Gastroesophageal sphincter (tissue), 4 donors: ENCODE results near the gene KCNC4. TPM values are rescaled to one million over a fixed set of nuclear protein-coding genes. Genes with fewer than 3 reads are reported as not detected.

ENCODE experiments used
- ATAC-seq: fragments of 150-250 bp; one replicate; pipeline ENCODE4 v1.9.1; 2016; ENCODE audit warnings: mild to moderate bottlenecking, moderate library complexity
- H3K27ac ChIP-seq, 4 donors: fragments of 200-600 bp; sonication (generic) in 3 of 4; 1 replicate in 3 of 4; 2 replicates in 1 of 4; pipeline ENCODE4 v1.5.1; 2016 to 2019
- H3K27me3 ChIP-seq: fragments of 200-600 bp; sonication (generic); one replicate; pipeline ENCODE4 v1.5.1; 2019
- H3K36me3 ChIP-seq, 2 donors: fragments of 200-600 bp; sonication (generic); one replicate each; pipeline ENCODE4 v1.5.1; 2019; ENCODE audit warnings: control low read depth in 1 of 2
- H3K4me1 ChIP-seq, 3 donors: fragments of 200-600 bp; sonication (generic); 1 replicate in 2 of 3; 2 replicates in 1 of 3; pipeline ENCODE4 v1.5.1; 2016 to 2019; ENCODE audit warnings: control low read depth in 2 of 3
- H3K4me3 ChIP-seq, 2 donors: fragments of 200-600 bp; sonication (generic); one replicate each; pipeline ENCODE4 v1.5.1; 2019; ENCODE audit warnings: mild to moderate bottlenecking in 1 of 2, moderate library complexity in 1 of 2
- H3K9me3 ChIP-seq, 3 donors: fragments of 200-600 bp; sonication (generic); one replicate each; pipeline ENCODE4 v1.5.1; 2017 to 2019; ENCODE audit warnings: control low read depth in 2 of 3
- EP300 ChIP-seq: sonication (generic); formaldehyde crosslinking; IDR thresholded peaks from one replicate; pipeline ENCODE4 v1.6.1; 2017; ENCODE audit warnings: antibody characterized with exemption, mild to moderate bottlenecking
- POLR2A ChIP-seq, 2 donors: fragments of 450-650 bp; IDR thresholded peaks; one replicate each; pipeline ENCODE4 v1.6.1; 2017; ENCODE audit warnings: antibody characterized with exemption in 2 of 2, mild to moderate bottlenecking in 2 of 2, moderate library complexity in 1 of 2
- POLR2AphosphoS5 ChIP-seq: sonication (generic); formaldehyde crosslinking; IDR thresholded peaks from one replicate; pipeline ENCODE4 v1.6.1; 2017; ENCODE audit warnings: antibody characterized with exemption
- WGBS, 2 donors: methylation state at CpG; one replicate each; pipeline ENCODE4 v1.1.5; 2018; ENCODE audit warnings: low coverage in 1 of 2; 5-methylcytosine and 5-hydroxymethylcytosine counted together
- small RNA-seq, 4 donors: library from RNA; depleted of rRNA; stranded (forward); fragments of <200 nt; gene quantifications; one replicate each; pipeline ENCODE3, GENCODE V24; 2016
- total RNA-seq, 4 donors: library from RNA; depleted of rRNA; stranded (reverse); fragments of >200 nt; gene quantifications; one replicate each; pipeline ENCODE4 v1.1.0, GENCODE V29; 2016
- TF ChIP-seq, protein P1 (sequence below), 4 experiments: fragments of 200-600 bp in 2 of 4; fragments of 450-650 bp in 2 of 4; sonication (generic) in 1 of 4; IDR thresholded peaks; one replicate each; pipeline ENCODE4 v1.5.1; 2017 to 2019; ENCODE audit warnings: antibody characterized with exemption in 4 of 4, mild to moderate bottlenecking in 2 of 4, moderate library complexity in 2 of 4

KCNC4 gene
- total RNA-seq, 4 donors from 2014 or later, result 9.0 to 16.0 (median 13.4) TPM

DNA sequence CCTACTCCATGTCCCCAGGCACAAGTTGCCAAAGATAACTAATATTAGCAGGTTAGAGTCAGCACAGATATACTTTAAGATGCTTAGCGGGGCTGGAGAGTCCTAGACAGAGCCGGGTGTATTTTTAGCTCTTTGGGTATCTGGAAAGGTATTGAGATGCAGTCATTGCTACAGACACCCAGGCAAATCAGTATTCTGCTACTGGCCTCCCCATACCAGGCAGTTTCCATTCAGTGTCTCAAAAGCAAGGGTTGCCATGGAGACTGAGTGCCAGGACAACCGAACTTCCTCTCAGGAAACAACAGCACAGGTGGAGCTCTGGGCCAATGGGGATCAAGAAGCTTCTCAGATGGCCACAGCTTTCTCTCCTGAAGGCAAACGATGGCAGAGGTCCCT is 45.3 kb downstream of the KCNC4 start:
- 78 to 80% methylated on average over 2 to 3 of the region's 4 CpGs for WGBS, 2 donors
- ATAC-seq, result no peak
- Histone ChIP-seq H3K27me3 (peaks cover 8% of the 10 kb centered on the region), H3K36me3 (no peaks in the 10 kb centered on the region), H3K4me1 (no peaks in the 10 kb centered on the region), H3K9me3 (no peaks in the 10 kb centered on the region), H3K4me3 (no peak overlapping the region), H3K27ac (no peak overlapping the region)
- no peak for TF ChIP-seq POLR2A (IDR thresholded peaks at IDR 0.05)
- no peak for TF ChIP-seq EP300
- TF ChIP-seq, protein P1, sequence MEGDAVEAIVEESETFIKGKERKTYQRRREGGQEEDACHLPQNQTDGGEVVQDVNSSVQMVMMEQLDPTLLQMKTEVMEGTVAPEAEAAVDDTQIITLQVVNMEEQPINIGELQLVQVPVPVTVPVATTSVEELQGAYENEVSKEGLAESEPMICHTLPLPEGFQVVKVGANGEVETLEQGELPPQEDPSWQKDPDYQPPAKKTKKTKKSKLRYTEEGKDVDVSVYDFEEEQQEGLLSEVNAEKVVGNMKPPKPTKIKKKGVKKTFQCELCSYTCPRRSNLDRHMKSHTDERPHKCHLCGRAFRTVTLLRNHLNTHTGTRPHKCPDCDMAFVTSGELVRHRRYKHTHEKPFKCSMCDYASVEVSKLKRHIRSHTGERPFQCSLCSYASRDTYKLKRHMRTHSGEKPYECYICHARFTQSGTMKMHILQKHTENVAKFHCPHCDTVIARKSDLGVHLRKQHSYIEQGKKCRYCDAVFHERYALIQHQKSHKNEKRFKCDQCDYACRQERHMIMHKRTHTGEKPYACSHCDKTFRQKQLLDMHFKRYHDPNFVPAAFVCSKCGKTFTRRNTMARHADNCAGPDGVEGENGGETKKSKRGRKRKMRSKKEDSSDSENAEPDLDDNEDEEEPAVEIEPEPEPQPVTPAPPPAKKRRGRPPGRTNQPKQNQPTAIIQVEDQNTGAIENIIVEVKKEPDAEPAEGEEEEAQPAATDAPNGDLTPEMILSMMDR (IDR thresholded peaks at IDR 0.05), result no peak
- TF ChIP-seq POLR2AphosphoS5, result no peak

DNA sequence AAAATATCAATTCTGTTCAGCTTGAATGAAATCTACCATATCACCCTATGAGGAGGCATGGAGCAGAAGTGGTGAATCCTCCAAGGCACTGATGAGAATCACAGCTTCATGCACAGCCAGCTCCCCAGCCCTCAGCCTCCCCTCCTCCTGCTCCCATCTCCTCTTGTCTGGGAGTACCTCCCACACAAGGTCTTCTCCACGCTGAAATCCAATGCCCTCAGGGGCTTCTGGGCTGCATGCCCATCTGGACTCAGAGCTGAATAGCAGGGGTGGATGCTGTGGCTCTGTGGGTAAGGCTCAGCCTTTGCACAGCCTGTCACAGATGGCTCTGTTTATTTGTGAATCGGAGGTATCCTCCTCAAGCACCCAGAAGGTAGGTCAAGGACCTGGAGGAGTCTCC is 48.6 kb downstream of the KCNC4 start:
- peaks cover 8% of the 10 kb centered on the region for H3K27me3 ChIP-seq
- TF ChIP-seq POLR2AphosphoS5 (no peak), POLR2A (IDR thresholded peaks at IDR 0.05) (no peak), EP300 (no peak)
- TF ChIP-seq, protein P1 (IDR thresholded peaks at IDR 0.05), result no peak
- H3K27ac ChIP-seq, result no peak overlapping the region
- no peaks in the 10 kb centered on the region for H3K9me3 ChIP-seq
- 33% methylated on average over 1 of the region's 2 CpGs; no CpG with 5 or more reads in 1 of the 2 donors for WGBS, 2 donors
- no peak for ATAC-seq
- H3K36me3 ChIP-seq, result no peaks in the 10 kb centered on the region
- no peak overlapping the region for H3K4me3 ChIP-seq
- H3K4me1 ChIP-seq, result no peaks in the 10 kb centered on the region

DNA sequence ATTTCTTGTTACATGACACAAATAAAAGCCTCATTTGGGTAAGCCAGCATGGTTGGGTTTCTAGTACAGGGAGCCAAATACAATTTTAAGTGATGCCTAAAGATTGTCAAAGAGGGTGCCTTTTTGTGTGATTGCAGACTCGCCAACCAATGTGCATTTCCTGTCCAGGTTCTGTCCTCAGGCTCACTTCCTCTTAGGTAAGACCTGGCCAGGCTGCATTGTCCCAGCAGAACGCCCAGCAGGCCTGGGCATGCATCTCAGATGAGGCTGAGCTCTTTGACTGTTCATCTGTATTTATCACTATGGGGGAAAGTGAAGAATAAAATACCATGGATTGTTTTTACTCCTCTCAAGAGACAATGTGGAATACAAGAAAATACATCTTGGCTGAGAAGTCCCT is 49.7 kb downstream of the KCNC4 start:
- Histone ChIP-seq H3K27me3 (peaks cover 8% of the 10 kb centered on the region), H3K27ac (no peak overlapping the region), H3K36me3 (no peaks in the 10 kb centered on the region), H3K4me1 (no peaks in the 10 kb centered on the region), H3K9me3 (no peaks in the 10 kb centered on the region), H3K4me3 (no peak overlapping the region)
- ATAC-seq, result no peak
- WGBS, 2 donors, result 60% methylated on average over 2 of the region's 2 CpGs; no CpG with 5 or more reads in 1 of the 2 donors
- TF ChIP-seq POLR2AphosphoS5 (no peak), EP300 (no peak), POLR2A (IDR thresholded peaks at IDR 0.05) (no peak)
- TF ChIP-seq, protein P1 (IDR thresholded peaks at IDR 0.05), result no peak

Small RNA genes within 50 kb of the gene (small RNA-seq; reads per million reads assigned to genes)
- 0 reads per million in 4 donors for gene AL137790.1

Other genes with a start within 250 kb of the KCNC4 start
- gene AHCYL1, start 225.5 kb upstream of the KCNC4 start, total RNA-seq, result 100 to 1,000 TPM in 1 of 4 donors, 10 to 100 TPM in 3; 82.6 to 102 (median 92.4) TPM
- 10 to 100 TPM; 29.3 to 46.9 (median 35.9) TPM for gene STRIP1, start 175.7 kb upstream of the KCNC4 start, total RNA-seq
- not detected for gene ALX3, start 139.6 kb upstream of the KCNC4 start, total RNA-seq
- under 1 TPM in 2 of 4 donors, not detected in 2; 0.27 to 0.67 TPM for gene UBL4B, start 97.9 kb upstream of the KCNC4 start, total RNA-seq
- gene SLC6A17, start 59.8 kb upstream of the KCNC4 start, total RNA-seq, result 1 to 10 TPM in 2 of 4 donors, under 1 TPM in 2; under 0.01 to 1.7 (median 0.91) TPM
- 10 to 100 TPM; 16.7 to 36.9 (median 30.2) TPM for gene RBM15, start 129.1 kb downstream of the KCNC4 start, total RNA-seq
- 10 to 100 TPM; 10.5 to 16.9 (median 15.2) TPM for gene SLC16A4, start 180.7 kb downstream of the KCNC4 start, total RNA-seq
- gene LAMTOR5, start 197.4 kb downstream of the KCNC4 start, total RNA-seq, result 100 to 1,000 TPM in 2 of 4 donors, 10 to 100 TPM in 2; 72.5 to 126 (median 101) TPM
- 1 to 10 TPM in 1 of 4 donors, not detected in 3; 1.1 TPM for gene PROK1, start 240.8 kb downstream of the KCNC4 start, total RNA-seq